A549 (cell line): ENCODE measurements around the gene TRIM29.

Experiments used
- CEBPB ChIP-seq, 2 experiments: fragments of >200 bp in 1 of 2; sonication (Bioruptor Twin) in 1 of 2; formaldehyde crosslinking in 1 of 2; IDR thresholded peaks; 2 replicates each; pipeline ENCODE4 v1.6.1; 2012 to 2016
- CTCF ChIP-seq: fragments of >200 bp; sonication (Bioruptor Twin); formaldehyde crosslinking; IDR thresholded peaks from 3 replicates; pipeline ENCODE4 v1.5.1; 2016
- ELK1 ChIP-seq: fragments of 150-350 bp; IDR thresholded peaks from 2 replicates; pipeline ENCODE4 v1.6.1; 2014; ENCODE audit warnings: low read depth, mild to moderate bottlenecking, low read length
- EP300 ChIP-seq, 2 experiments: fragments of >200 bp; sonication (Bioruptor Twin); formaldehyde crosslinking; IDR thresholded peaks; 2 replicates in 1 of 2; 3 replicates in 1 of 2; pipeline ENCODE4 v1.6.1; 2016 to 2017
- HOXB5 ChIP-seq: fragments of 250-450 bp; sonication (Bioruptor Pico); IDR thresholded peaks from 2 replicates; pipeline ENCODE4 v1.5.0; 2020; ENCODE audit warnings: mild to moderate bottlenecking, moderate library complexity
- NFE2L2 ChIP-seq: fragments of 150-350 bp; conservative IDR thresholded peaks from 2 replicates; pipeline ENCODE4 v1.6.1; 2014; ENCODE audit warnings: low read length
- RCOR1 ChIP-seq: fragments of 150-350 bp; IDR thresholded peaks from 2 replicates; pipeline ENCODE4 v1.6.1; 2014; ENCODE audit warnings: antibody characterized with exemption, low read length, low read depth
- SREBF2 ChIP-seq: fragments of 450-650 bp; IDR thresholded peaks from 2 replicates; pipeline ENCODE4 v1.6.1; 2014; ENCODE audit warnings: mild to moderate bottlenecking, moderate library complexity

DNA sequence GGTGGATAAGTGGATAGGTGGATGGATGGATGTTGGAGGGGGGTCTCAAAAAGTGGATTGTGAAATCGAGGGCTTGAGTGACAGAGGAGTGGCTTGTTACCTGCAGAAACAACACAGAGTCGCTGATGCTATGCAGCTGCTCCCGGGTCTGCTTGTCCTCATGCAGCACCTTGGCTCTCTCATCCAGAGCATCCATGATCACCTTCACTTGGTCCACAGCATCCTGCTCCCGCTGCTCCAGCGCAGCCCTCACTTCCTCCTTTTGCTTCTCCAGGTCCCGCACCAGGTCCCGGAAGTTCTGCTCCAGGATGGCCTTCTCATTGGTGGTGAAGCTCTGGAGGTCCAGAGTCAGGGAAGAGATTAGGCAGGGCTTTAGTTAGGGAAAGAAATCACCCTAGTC lies 10.7 kb downstream of the TRIM29 start:
- TF ChIP-seq CTCF: no peak
- no peak for TF ChIP-seq CEBPB (IDR thresholded peaks at IDR 0.05)
- no peak for TF ChIP-seq EP300 (IDR thresholded peaks at IDR 0.05)
- no peak for TF ChIP-seq RCOR1
- no peak for TF ChIP-seq SREBF2
- TF ChIP-seq HOXB5 (CRISPR knock-in tag): no peak
- no peak for TF ChIP-seq NFE2L2
- TF ChIP-seq ELK1: no peak
